Epithelial cell of esophagus (primary cell): ENCODE results near the gene SH2D3A.

ENCODE experiments used
- DNase-seq: peaks from one replicate; pipeline ENCODE4 v3.0.0; 2010; ENCODE audit warnings: low read depth
- H3K4me3 ChIP-seq: 2 replicates; pipeline ENCODE4 v1.5.1; 2011; ENCODE audit warnings: mild to moderate bottlenecking, low read length, control low read depth
- TF ChIP-seq, protein P1 (sequence below): IDR thresholded peaks from 2 replicates; pipeline ENCODE4 v1.5.1; 2011; ENCODE audit warnings: low read depth, mild to moderate bottlenecking, low read length, control low read depth, inconsistent platforms; ENCODE audit not compliant: insufficient read depth; ENCODE audit errors: missing control alignments

SH2D3A gene

DNA sequence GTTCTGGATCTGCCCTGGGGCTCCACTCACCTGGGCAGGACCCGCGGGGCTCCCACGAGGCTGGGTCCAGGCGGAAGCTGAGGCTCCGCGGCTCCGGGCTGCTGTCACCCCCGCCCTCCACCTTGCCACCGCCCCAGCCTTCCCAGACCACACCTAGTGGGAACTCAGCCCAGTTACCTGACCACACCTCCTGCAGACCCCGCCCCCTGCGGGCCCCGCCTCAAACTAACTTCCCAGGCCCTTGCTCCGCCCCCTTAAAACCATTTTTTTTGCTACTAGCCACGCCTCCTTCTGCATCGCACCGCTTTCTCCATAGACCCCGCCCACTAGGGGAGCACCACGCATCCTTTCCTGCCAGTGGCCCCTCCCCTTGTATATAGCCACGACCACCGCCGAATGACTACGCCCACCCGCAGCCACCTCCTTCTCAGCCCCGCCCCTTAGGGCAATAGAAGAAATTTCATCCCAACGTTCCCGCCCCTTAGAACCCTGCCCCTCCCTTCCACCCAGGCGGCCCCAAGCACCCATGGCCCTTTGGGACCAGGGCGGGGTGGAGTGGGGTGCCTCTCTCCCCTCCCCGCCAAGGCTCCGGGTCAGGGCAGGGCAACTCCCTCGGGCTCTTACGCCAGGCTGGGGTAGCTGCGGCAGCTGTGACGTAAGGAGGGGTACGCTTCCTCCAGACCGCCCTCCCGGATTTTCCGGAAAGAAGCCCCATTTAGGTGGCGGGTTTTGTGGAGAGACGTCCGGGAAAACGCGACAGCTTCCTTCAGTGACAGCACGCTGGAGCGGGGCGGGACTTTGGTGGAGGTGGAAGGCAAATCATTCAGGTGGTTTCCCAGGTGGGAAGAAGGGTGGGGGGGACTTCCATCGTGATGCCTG is at the start of gene SH2D3A:
TSS of gene SH2D3A (minus strand) at position 79 of the 879 bp plus-strand sequence. CDS start 3,687 bp downstream, outside the sequence.
- DNase-seq, result peak; percentile 98
- H3K4me3 ChIP-seq, result peak within 1 kb of the TSS; percentile 57
- TF ChIP-seq, protein P1, sequence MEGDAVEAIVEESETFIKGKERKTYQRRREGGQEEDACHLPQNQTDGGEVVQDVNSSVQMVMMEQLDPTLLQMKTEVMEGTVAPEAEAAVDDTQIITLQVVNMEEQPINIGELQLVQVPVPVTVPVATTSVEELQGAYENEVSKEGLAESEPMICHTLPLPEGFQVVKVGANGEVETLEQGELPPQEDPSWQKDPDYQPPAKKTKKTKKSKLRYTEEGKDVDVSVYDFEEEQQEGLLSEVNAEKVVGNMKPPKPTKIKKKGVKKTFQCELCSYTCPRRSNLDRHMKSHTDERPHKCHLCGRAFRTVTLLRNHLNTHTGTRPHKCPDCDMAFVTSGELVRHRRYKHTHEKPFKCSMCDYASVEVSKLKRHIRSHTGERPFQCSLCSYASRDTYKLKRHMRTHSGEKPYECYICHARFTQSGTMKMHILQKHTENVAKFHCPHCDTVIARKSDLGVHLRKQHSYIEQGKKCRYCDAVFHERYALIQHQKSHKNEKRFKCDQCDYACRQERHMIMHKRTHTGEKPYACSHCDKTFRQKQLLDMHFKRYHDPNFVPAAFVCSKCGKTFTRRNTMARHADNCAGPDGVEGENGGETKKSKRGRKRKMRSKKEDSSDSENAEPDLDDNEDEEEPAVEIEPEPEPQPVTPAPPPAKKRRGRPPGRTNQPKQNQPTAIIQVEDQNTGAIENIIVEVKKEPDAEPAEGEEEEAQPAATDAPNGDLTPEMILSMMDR, result no peak

DNA sequence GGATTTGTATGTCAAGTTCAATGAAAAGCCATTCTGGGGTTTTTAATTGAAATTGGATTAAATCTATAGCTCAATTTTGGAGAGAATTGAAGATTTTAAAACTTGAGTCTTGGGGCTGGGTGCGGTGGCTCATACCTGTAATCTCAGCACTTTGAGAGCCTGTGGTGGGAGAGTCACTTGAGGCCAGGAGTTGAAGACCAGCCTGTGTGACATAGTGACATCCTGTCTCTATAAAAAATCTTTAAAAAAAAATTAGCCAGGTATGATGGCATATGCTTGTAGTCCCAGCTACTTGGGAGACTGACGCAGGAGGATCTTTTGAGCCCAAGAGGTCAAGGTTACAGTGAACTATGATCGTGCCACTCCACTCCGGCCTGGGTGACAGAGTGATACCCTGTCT is 46.4 kb upstream of the SH2D3A start:
- H3K4me3 ChIP-seq, result no peak overlapping the region
- DNase-seq, result no peak
- TF ChIP-seq, protein P1, result no peak

DNA sequence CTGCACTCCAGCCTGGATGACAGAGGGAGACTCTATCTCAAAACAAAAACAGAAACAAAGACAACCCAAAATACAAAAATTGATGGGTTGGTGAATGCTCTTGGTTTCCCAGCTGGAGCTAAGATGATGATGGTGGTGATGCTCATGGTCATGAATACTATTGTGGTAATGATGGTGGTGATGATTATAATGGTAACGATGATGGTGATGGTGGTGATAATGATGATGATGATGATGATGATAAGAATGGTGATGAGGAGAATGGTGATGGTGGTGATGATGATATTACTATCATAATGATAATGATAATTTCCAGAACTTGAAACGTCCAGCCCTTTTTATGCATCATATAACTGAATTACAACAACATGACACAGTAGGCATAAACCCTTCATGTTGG is 45.4 kb upstream of the SH2D3A start:
- DNase-seq, result no peak
- H3K4me3 ChIP-seq, result no peak overlapping the region
- TF ChIP-seq, protein P1, result no peak

DNA sequence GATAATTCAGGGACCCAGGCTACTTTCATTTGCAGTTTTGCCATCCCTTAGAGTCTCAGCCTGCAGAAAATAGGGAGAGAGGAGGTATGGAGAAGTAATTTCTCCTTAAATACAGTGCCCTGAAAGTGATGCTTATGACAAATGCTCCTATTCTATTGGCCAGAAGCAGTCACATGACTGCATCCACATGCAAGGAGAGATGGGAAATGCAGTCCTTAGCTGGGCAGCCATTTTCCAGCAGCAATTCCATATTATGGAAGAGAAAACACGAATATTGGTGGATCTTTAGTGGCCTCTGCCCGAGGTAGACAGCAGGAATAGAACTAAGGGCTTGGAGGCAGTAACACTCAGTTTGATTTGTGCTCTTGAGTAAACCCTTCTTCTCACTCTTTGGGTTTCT is 44.7 kb upstream of the SH2D3A start:
- TF ChIP-seq, protein P1, result no peak
- H3K4me3 ChIP-seq, result no peak overlapping the region
- DNase-seq, result peak; percentile 76

DNA sequence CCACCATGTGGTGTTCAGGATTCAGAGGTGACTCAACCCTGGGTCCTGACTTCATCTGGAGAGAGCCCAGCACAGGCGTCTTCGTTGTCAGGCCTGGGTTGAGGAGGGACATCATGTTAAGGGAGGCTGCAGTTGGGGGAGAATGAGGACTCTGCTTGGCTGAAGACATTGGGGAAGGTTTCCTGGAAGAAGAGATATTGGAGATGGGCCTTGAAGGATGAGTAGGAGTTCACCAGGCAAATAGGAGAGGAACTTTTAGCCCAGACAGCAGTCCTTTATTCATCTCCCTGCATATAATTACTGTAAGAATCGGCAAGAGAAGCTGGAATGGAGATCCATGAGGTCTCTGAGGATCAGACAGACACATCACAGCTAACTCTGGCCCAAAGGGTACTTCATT is 44.1 kb upstream of the SH2D3A start:
- DNase-seq, result no peak
- TF ChIP-seq, protein P1, result no peak
- H3K4me3 ChIP-seq, result no peak overlapping the region

DNA sequence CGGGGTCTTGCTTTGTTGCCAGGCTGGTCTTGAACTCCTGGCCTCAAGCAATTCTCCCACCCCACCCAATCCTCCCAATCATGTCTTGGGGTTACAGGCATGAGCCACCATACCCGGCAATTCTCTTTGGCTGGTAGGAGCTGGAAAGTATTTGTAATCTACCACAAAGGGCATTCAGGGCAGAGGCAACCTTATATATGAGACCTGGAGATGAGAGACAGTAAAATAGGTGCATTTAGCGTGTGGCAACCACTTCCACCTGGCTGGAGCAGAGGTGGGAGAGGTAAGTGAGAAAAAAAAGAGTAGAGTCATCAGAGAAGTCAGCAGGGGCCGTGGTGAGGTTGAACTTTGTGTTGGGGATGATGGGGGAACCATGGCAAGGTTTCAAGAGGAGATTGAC is 42.0 kb upstream of the SH2D3A start:
- no peak overlapping the region for H3K4me3 ChIP-seq
- TF ChIP-seq, protein P1, result no peak
- no peak for DNase-seq

DNA sequence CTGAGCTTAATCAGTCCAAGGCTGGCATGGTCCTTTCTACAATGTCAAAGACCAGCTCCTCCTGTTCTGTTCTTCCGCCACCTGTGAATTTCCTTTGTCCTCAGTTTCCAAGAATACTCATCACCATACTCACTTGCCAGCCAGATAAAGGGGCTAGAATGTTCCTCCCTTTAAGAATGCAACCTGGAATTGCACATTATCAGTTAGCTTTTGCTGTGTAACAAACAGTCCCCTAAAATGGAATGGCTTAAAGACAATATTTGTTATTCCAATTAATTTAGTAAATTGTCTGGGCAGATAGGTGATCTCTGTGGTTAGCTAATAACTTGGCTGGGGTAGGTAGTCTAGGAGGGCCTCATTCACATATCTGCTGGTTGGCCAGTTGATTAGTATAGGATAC is 41.3 kb upstream of the SH2D3A start:
- TF ChIP-seq, protein P1, result no peak
- DNase-seq, result no peak
- no peak overlapping the region for H3K4me3 ChIP-seq
